Measurements from ENCODE around the gene P4HTM. TPM values are rescaled to one million over a fixed set of nuclear protein-coding genes. Genes with fewer than 3 reads are reported as not detected.

Gene P4HTM
- polyA plus RNA-seq, 3 donors, result 14.9 to 40.0 (median 18.1) TPM

GRCh38 chr3:48970586-48970985, 19.5 kb upstream of the P4HTM start:
- Histone ChIP-seq H3K27ac (ENCODE audit: low read depth in 1 of 2, low read length in 2 of 2) (no peak overlapping the region), H3K79me2 (ENCODE audit: insufficient read depth, low read length) (no peaks in the 10 kb centered on the region), H3K4me3 (replicated peaks in 1 of 3; ENCODE audit: low read depth in 2 of 3, low read length in 3 of 3) (no peak overlapping the region), H3K27me3 (ENCODE audit: control insufficient read depth in 2 of 2, insufficient read depth in 2 of 2, low read length in 2 of 2) (no peaks in the 10 kb centered on the region), H3K4me1 (ENCODE audit: control insufficient read depth in 1 of 2, insufficient read depth in 2 of 2, low read length in 2 of 2) (no peaks in the 10 kb centered on the region), H3K4me2 (replicated peaks; ENCODE audit: extremely low read depth, low read length, poor library complexity, severe bottlenecking) (no peak overlapping the region), H3K9me3 (replicated peaks in 1 of 2; ENCODE audit: control insufficient read depth in 1 of 2, insufficient read depth in 1 of 2, low read length in 2 of 2) (no peaks in the 10 kb centered on the region), H4K20me1 (ENCODE audit: insufficient read depth, low read length) (no peaks in the 10 kb centered on the region), H3K9ac (ENCODE audit: insufficient read depth, low read length, poor library complexity, severe bottlenecking) (no peak overlapping the region), H3K36me3 (replicated peaks in 1 of 2; ENCODE audit: control insufficient read depth in 1 of 2, insufficient read depth in 2 of 2, low read length in 2 of 2) (peaks cover 87 to 100% of the 10 kb centered on the region in 2 donors), H2AFZ (ENCODE audit: insufficient read depth, low read depth, low read length, poor library complexity, severe bottlenecking) (no peak overlapping the region)
- H3K4me1 Mint-ChIP-seq, result no peaks in the 10 kb centered on the region
- no peaks in the 10 kb centered on the region for H3K27me3 Mint-ChIP-seq (ENCODE audit: low read depth in 3 of 3)
- DNase-seq, result no peak
- no peaks in the 10 kb centered on the region for H3K9me3 Mint-ChIP-seq
- WGBS (ENCODE audit: insufficient coverage), result no CpG with 5 or more reads among the region's 6 CpGs
- no peak overlapping the region for H3K4me3 Mint-ChIP-seq
- intact Hi-C loops (cut with micrococcal nuclease), result no loop called here
- no peak for TF ChIP-seq CTCF (IDR thresholded peaks at IDR 0.05)
- H3K36me3 Mint-ChIP-seq, result peaks cover 81 to 98% of the 10 kb centered on the region in 2 donors
- no peak overlapping the region for H3K27ac Mint-ChIP-seq

- Histone ChIP-seq H3K4me3 (replicated peaks in 1 of 3; ENCODE audit: low read depth in 2 of 3, low read length in 3 of 3) (no peak overlapping the region), H3K4me1 (ENCODE audit: control insufficient read depth in 1 of 2, insufficient read depth in 2 of 2, low read length in 2 of 2) (no peaks in the 10 kb centered on the region), H3K4me2 (replicated peaks; ENCODE audit: extremely low read depth, low read length, poor library complexity, severe bottlenecking) (no peak overlapping the region), H3K27me3 (ENCODE audit: control insufficient read depth in 2 of 2, insufficient read depth in 2 of 2, low read length in 2 of 2) (no peaks in the 10 kb centered on the region), H3K9me3 (replicated peaks in 1 of 2; ENCODE audit: control insufficient read depth in 1 of 2, insufficient read depth in 1 of 2, low read length in 2 of 2) (no peaks in the 10 kb centered on the region), H4K20me1 (ENCODE audit: insufficient read depth, low read length) (no peaks in the 10 kb centered on the region), H2AFZ (ENCODE audit: insufficient read depth, low read depth, low read length, poor library complexity, severe bottlenecking) (no peak overlapping the region), H3K27ac (ENCODE audit: low read depth in 1 of 2, low read length in 2 of 2) (no peak overlapping the region), H3K9ac (ENCODE audit: insufficient read depth, low read length, poor library complexity, severe bottlenecking) (no peak overlapping the region), H3K79me2 (ENCODE audit: insufficient read depth, low read length) (no peaks in the 10 kb centered on the region), H3K36me3 (replicated peaks in 1 of 2; ENCODE audit: control insufficient read depth in 1 of 2, insufficient read depth in 2 of 2, low read length in 2 of 2) (peaks cover 84 to 98% of the 10 kb centered on the region in 2 donors)
- 98% methylated on average over 8 of the region's 10 CpGs for WGBS (ENCODE audit: insufficient coverage)
- H3K27ac Mint-ChIP-seq, result peak overlapping the region in 3 of 7 donors; percentile 52 to 69 (median 57)
- TF ChIP-seq CTCF (IDR thresholded peaks at IDR 0.05), result no peak
- H3K27me3 Mint-ChIP-seq (ENCODE audit: low read depth in 3 of 3), result no peaks in the 10 kb centered on the region
- intact Hi-C loops (cut with micrococcal nuclease), result no loop called here
- peaks cover 81 to 98% of the 10 kb centered on the region in 2 donors for H3K36me3 Mint-ChIP-seq
- H3K4me3 Mint-ChIP-seq, result no peak overlapping the region
- H3K9me3 Mint-ChIP-seq, result no peaks in the 10 kb centered on the region
- DNase-seq, result no peak
- H3K4me1 Mint-ChIP-seq, result no peaks in the 10 kb centered on the region
Measured at GRCh38 chr3:48974076-48974864, 15.8 kb upstream of the P4HTM start.
